ENCODE data around the gene ARHGDIA. TPM values are rescaled to one million over a fixed set of nuclear protein-coding genes. Genes with fewer than 3 reads are reported as not detected.

Gene ARHGDIA
- total RNA-seq, 2 experiments from 2014 or later, result 636 to 661 TPM

DNA sequence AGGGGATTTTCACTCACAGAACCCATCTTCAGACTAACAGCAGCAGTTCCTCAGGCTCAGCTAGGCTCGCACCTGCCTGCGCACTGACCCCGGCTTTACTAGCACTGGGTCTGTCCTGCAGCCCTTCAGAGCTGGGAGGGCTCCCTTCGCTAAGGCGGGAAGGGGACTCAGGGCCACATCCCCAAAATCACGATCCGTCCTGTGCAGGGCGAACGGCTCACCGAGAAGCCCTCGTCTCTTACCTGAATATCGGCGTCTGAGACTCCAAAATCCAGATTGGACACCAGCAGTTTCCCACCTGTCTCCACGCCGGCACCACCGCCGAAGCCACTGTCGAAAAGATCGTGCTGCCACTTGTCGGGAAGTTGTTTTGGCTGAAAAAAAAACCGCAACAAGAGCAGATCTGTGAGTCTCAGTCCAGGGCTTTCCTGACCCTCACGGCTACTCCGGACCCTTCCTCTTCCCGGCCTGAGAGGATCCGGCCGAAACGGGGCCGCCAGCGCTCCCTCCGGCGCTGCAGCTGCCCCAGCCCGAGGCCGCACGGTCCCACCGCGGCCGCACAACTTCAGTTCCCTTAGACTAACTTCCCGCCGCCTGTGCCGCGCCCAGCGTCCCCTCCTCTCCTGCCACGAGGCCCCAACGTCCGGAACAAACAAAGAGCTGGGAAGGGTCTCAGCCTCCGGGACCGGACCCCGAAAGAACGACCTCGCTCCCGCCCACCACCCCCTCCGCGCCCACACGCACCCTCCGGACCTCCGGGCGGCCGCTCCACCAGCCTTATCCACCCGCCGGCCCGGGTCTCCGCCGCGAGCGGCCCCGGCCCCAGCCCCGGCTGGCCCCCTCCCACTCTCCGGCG is 19.5 kb upstream of the ARHGDIA start:
- ChIA-PET POLR2A (interaction anchor here (0.7 to 12.3 kb wide), 10 partner anchors 11 to 188 kb away, joined by 3 to 140 read pairs (median 5); partner anchors contain the start of genes ARHGDIA, MRPL12 and SIRT7), CTCF (no interaction called here)
- Mint-ChIP-seq H3K4me1 (peaks cover 43% of the 10 kb centered on the region), H3K27me3 (no peaks in the 10 kb centered on the region), H3K4me3 (peak overlapping the region; percentile 87), H3K9me3 (no peaks in the 10 kb centered on the region), H3K27ac (peak overlapping the region; percentile 94), H3K36me3 (ENCODE audit: low read depth) (peaks cover 44% of the 10 kb centered on the region)
- DNase-seq, result peak; percentile 46

DNA sequence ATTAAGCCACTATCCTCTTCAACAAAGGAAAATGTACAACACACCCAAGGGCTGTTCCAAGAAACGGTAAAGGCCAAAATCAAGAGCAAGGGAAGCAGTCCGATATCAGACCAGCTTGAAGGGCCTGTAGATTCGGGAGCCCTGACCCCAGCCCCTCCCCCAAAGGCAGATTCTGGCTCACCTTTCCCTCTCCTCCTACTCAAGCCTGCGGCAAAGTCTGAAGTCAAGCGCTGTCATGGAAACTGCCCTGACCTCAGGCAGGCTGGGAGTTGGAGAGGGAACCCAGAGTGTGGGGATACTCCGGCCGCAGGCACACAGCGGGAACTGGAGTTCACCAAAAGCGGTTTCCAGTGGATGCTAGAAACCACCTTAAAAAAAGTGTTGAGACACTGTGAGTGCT is 18.5 kb upstream of the ARHGDIA start:
- H3K4me3 Mint-ChIP-seq, result peak overlapping the region; percentile 87
- CTCF ChIA-PET, result no interaction called here
- DNase-seq, result no peak
- peaks cover 46% of the 10 kb centered on the region for H3K4me1 Mint-ChIP-seq
- no peaks in the 10 kb centered on the region for H3K27me3 Mint-ChIP-seq
- peak overlapping the region; percentile 44 for H3K27ac Mint-ChIP-seq
- peaks cover 51% of the 10 kb centered on the region for H3K36me3 Mint-ChIP-seq (ENCODE audit: low read depth)
- H3K9me3 Mint-ChIP-seq, result no peaks in the 10 kb centered on the region
- POLR2A ChIA-PET, result interaction anchor here (0.6 to 12.3 kb wide), 5 partner anchors 10 to 38 kb away, joined by 3 to 140 read pairs (median 3); partner anchors contain the start of genes ARHGDIA and MAFG

DNA sequence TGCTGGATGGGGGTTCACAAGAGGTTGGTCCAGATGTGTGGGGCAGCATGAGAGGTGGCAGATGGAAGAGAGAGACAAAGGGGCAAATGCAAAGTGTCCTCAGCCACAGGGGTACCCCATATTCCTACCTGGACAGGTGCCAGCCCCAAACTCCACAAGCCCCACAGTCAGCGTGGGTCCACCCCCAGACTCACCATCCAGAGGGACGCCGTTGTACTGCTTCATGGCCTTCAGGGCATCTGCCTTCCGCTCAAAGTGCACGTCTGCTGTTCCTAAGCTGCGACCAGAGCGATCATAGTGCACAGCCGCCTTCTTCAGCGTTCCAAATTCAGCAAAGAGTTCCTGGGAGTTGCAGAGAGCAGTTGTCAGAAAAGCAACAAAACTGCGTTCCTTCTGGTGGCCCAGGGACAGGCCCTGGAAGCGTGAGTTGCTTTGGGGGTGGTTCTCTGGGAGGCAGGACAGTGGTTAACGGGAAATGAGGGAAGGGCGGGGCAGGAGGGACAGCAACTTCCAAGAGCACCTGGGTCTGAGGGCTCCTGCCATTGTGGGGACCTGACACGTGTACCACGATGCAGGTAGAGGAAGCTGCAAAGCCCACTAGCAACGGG is 18.0 kb upstream of the ARHGDIA start:
- H3K9me3 Mint-ChIP-seq, result no peaks in the 10 kb centered on the region
- H3K27me3 Mint-ChIP-seq, result no peaks in the 10 kb centered on the region
- H3K27ac Mint-ChIP-seq, result peak overlapping the region; percentile 68
- DNase-seq, result no peak
- ChIA-PET POLR2A (interaction anchor here (0.6 to 12.3 kb wide), 4 partner anchors 10 to 39 kb away, joined by 3 to 140 read pairs (median 4); partner anchors contain the start of genes ARHGDIA and MAFG), CTCF (no interaction called here)
- H3K4me1 Mint-ChIP-seq, result peaks cover 46% of the 10 kb centered on the region
- peaks cover 56% of the 10 kb centered on the region for H3K36me3 Mint-ChIP-seq (ENCODE audit: low read depth)
- H3K4me3 Mint-ChIP-seq, result peak overlapping the region; percentile 87

DNA sequence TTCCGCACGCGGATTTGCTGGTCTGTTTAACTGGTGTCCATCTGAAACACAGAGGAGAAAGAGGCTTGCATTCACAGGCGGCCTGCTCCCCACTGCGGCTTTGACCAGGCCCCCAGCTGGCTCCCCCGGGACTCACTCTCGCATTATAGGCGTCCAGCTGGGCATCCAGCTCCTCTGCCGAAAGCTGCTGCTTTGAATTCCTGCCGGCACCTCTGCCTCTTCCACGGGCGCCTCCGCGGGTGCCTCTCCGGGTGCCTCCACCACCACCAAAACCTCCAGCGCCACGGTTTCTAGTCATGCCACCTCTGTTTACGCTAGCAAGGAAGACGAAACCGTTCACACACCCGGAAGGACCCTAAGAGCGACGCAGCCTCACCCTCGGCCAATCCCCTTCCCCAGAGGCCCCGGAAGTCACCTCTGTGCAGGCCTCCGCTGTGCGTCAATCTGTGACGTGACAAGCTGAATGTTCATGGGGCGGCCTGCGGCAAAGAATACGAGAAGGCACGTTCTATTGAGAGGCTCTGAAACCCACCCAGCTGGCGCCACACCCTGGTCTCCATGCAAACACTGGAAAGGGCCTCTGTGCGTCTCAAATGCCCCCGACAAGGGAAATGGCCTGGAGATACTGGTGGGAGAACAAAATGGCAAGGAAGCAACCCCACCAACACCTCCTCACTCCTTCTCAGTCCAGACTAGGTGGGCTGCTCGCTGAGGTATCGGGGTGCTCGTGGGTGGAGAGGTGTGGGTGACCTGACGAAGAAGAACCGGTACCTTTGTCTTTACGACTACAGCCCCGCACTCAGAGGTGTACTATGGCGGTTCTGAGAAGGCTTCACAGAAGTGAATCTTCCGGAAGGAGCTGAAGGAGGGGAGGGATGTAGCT is 17.2 kb upstream of the ARHGDIA start:
- H3K36me3 Mint-ChIP-seq (ENCODE audit: low read depth), result peaks cover 57% of the 10 kb centered on the region
- H3K27me3 Mint-ChIP-seq, result no peaks in the 10 kb centered on the region
- ChIA-PET POLR2A (interaction anchor here (0.7 to 12.3 kb wide), 4 partner anchors 9 to 39 kb away, joined by 3 to 140 read pairs (median 4); partner anchors contain the start of genes ARHGDIA and MAFG), CTCF (no interaction called here)
- peak overlapping the region; percentile 87 for H3K4me3 Mint-ChIP-seq
- no peak for DNase-seq
- H3K27ac Mint-ChIP-seq, result peak overlapping the region; percentile 68
- H3K4me1 Mint-ChIP-seq, result peaks cover 42% of the 10 kb centered on the region
- H3K9me3 Mint-ChIP-seq, result no peaks in the 10 kb centered on the region

DNA sequence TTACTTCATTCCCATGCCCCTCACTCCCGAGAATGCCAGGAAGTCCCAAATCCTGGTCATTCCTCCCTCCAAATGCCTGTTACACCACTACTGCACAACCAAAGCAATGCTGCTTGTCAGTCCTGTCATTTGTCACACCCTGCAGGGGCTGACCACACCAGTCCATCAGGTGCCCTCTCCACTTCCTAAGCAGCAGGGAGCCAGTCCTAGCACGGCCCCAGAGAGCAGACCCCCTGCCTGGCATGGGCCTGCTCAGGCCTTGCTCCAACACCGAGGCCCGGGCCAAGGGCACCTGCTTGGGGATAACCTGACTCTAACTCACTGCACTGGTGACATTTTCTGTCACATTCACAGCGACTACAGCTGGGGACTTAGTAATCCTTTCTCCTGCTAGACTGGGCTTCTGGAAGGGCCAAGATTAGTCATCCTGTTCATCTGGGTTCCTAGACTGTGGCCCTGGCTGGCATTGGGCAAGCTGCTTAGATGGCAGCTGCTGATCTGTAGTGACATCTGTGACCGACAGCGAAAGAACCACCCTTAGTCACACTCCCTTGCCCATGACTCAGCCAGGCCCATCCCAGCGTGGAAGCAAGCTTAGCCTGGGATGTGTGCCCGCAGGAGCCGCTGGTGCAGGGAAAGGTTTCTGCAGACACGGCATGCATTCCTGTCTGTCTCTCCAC is 14.9 kb upstream of the ARHGDIA start:
- Mint-ChIP-seq H3K27ac (no peak overlapping the region), H3K9me3 (no peaks in the 10 kb centered on the region), H3K4me1 (peaks cover 33% of the 10 kb centered on the region), H3K27me3 (no peaks in the 10 kb centered on the region), H3K36me3 (ENCODE audit: low read depth) (peaks cover 65% of the 10 kb centered on the region), H3K4me3 (no peak overlapping the region)
- POLR2A ChIA-PET, result interaction anchor here (0.7 to 12.3 kb wide), 5 partner anchors 10 to 34 kb away, joined by 3 to 140 read pairs (median 4); partner anchors contain the start of gene ARHGDIA
- no peak for DNase-seq
- CTCF ChIA-PET, result no interaction called here

DNA sequence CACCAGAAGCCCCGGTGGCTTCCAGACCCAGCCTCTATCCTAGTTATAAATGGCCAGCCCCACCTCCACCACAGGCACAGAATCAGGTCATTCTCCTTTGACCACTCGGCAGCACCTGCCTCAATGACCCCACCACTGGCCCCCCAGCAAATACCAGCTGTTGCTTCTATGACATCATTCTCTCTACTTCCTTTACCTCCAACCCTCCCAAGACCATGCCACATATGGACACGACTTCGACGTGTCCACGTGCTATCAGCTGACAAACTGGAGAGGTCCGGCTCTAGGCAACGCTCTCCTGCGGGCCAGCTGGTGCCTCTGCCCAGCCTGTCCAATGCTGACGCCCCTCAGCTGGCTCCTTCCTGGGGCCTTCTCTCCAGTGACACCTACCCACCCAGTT is 14.3 kb upstream of the ARHGDIA start:
- CTCF ChIA-PET, result interaction anchor here (1.0 to 1.3 kb wide), 2 partner anchors 13 to 15 kb away, joined by 3 to 4 read pairs; no protein-coding TSS in a partner anchor
- POLR2A ChIA-PET, result interaction anchor here (1.0 to 12.3 kb wide), 4 partner anchors 13 to 411 kb away, joined by 3 to 140 read pairs (median 5); partner anchors contain the start of gene ARHGDIA
- Mint-ChIP-seq H3K27ac (no peak overlapping the region), H3K4me1 (peaks cover 32% of the 10 kb centered on the region), H3K27me3 (no peaks in the 10 kb centered on the region), H3K36me3 (ENCODE audit: low read depth) (peaks cover 63% of the 10 kb centered on the region), H3K4me3 (no peak overlapping the region), H3K9me3 (no peaks in the 10 kb centered on the region)
- DNase-seq, result no peak

DNA sequence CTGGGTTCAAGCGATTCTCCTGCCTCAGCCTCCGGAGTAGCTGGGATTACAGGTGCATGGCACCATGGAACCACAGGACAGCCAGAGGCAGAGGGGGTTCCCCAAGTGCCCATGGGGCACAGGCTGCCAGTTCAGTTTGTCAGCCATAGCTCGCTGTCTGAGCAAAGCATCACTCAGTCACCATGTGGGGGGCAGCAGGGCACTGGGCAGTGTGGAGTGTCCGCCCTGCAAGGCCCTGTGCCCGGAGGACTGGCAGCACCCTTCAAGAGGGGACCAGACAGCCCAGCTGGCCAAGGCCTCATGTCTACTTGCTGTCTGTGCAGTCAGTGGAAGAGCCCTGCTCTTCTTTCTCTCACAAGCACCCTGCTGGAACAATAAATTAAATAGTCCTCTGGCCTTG is 13.8 kb upstream of the ARHGDIA start:
- ChIA-PET POLR2A (interaction anchor here (1.0 to 12.3 kb wide), 4 partner anchors 13 to 412 kb away, joined by 3 to 140 read pairs (median 5); partner anchors contain the start of gene ARHGDIA), CTCF (interaction anchor here (1.0 to 1.3 kb wide), 2 partner anchors 12 to 15 kb away, joined by 3 to 4 read pairs; no protein-coding TSS in a partner anchor)
- Mint-ChIP-seq H3K27me3 (no peaks in the 10 kb centered on the region), H3K9me3 (no peaks in the 10 kb centered on the region), H3K4me3 (no peak overlapping the region), H3K27ac (no peak overlapping the region), H3K4me1 (peaks cover 27% of the 10 kb centered on the region), H3K36me3 (ENCODE audit: low read depth) (peaks cover 58% of the 10 kb centered on the region)
- no peak for DNase-seq

DNA sequence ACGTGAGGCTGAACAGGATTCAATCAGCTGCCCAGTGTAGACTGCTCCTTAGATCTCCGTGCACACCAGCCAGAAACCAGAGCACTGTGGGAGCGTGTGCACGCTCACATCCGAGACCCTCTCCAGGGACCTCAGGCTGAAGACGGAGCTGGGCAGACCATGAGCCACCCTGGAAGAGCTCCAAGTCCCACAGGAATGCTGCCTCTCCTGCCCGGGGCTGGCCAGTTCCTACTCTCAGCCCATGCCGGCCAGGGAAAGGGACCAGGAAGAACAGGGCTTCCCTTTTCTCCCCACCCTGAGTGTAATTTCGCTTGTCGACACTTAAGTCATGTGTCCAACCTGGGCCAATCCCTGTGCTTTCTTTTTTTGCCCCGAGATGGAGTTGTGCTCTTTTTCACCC is 13.4 kb upstream of the ARHGDIA start:
- CTCF ChIA-PET, result interaction anchor here (1.0 to 1.3 kb wide), 3 partner anchors 12 to 15 kb away, joined by 3 to 4 read pairs (median 3); no protein-coding TSS in a partner anchor
- Mint-ChIP-seq H3K27me3 (no peaks in the 10 kb centered on the region), H3K4me1 (peaks cover 25% of the 10 kb centered on the region), H3K27ac (no peak overlapping the region), H3K4me3 (no peak overlapping the region), H3K9me3 (no peaks in the 10 kb centered on the region), H3K36me3 (ENCODE audit: low read depth) (peaks cover 59% of the 10 kb centered on the region)
- POLR2A ChIA-PET, result interaction anchor here (1.0 to 12.3 kb wide), 4 partner anchors 12 to 412 kb away, joined by 3 to 140 read pairs (median 5); partner anchors contain the start of gene ARHGDIA
- DNase-seq, result no peak

DNA sequence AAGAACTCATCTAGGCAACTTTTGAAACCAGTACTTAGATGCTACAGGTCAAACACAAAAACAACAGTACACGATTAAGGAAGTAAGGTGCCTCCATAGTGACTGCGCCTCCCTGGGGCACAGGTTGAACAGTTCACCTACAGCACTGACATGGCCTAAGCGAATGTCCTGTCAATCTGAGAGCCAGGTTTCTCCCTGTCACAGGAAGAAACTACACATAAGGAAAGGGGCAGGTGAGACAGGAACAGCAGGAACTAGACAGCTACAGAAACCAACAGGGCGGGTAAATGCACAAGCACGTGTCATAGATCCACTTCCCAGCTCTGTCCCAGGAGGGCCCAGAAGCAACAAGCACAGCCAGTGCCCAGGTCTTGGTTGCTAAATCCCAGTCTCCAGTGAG is 8.0 kb upstream of the ARHGDIA start:
- Mint-ChIP-seq H3K27me3 (no peaks in the 10 kb centered on the region), H3K27ac (no peak overlapping the region), H3K4me3 (no peak overlapping the region), H3K9me3 (no peaks in the 10 kb centered on the region), H3K4me1 (no peaks in the 10 kb centered on the region), H3K36me3 (ENCODE audit: low read depth) (peaks cover 39% of the 10 kb centered on the region)
- DNase-seq, result no peak
- POLR2A ChIA-PET, result interaction anchor here (0.9 to 3.0 kb wide), 5 partner anchors 8 to 12 kb away, joined by 3 to 16 read pairs (median 3); partner anchors contain the start of genes ALYREF and ARHGDIA
- CTCF ChIA-PET, result interaction anchor here (1.5 kb wide), 1 partner anchor 227 kb away, joined by 3 read pairs; no protein-coding TSS in a partner anchor

DNA sequence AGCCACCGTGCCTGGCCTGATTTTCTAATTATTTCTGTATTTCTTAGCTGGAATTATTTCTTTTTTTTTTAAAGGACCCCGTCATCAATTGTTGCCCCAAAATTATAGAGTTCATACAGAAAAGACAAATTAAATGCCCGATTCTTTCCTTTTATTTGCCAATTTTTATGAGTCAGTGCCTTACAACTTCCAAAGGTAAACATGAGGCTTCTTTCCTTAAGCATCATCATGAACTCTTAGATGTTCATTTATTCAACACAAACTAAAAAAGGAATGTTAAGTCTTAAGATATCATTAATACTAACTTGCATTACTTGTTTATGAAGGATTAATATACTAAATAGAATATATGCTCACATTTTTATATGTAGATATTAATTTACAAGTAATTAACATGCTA is 7.2 kb upstream of the ARHGDIA start:
- Mint-ChIP-seq H3K27me3 (no peaks in the 10 kb centered on the region), H3K4me1 (peaks cover 6% of the 10 kb centered on the region), H3K27ac (no peak overlapping the region), H3K4me3 (no peak overlapping the region), H3K36me3 (ENCODE audit: low read depth) (peaks cover 38% of the 10 kb centered on the region), H3K9me3 (no peaks in the 10 kb centered on the region)
- ChIA-PET POLR2A (no interaction called here), CTCF (no interaction called here)
- DNase-seq, result no peak

DNA sequence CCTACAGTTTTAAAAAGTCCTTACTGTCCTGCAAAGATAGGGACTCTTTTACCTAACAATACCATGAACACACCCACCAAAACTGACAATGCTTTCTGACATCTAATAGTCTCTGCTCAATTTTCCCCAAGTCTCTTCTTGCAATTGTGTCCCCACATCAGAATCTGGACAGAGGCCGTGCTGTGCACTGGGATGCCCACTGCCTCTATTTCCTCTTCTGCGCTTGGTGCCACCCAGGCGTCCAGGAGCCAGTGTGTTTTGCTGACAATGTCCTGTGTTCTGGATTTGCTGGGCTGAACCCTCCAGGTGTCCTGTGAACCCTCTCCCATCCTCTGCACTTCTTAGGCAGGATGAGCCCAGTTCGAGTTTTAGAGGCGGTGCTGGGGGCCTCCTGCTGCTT is 6.4 kb upstream of the ARHGDIA start:
- no peak for DNase-seq
- no peak overlapping the region for H3K27ac Mint-ChIP-seq
- no peaks in the 10 kb centered on the region for H3K9me3 Mint-ChIP-seq
- peaks cover 40% of the 10 kb centered on the region for H3K36me3 Mint-ChIP-seq (ENCODE audit: low read depth)
- H3K4me3 Mint-ChIP-seq, result no peak overlapping the region
- H3K4me1 Mint-ChIP-seq, result peaks cover 13% of the 10 kb centered on the region
- no peaks in the 10 kb centered on the region for H3K27me3 Mint-ChIP-seq
- ChIA-PET POLR2A (interaction anchor here (2.1 kb wide), 1 partner anchor 15 kb away, joined by 6 read pairs; no protein-coding TSS in a partner anchor), CTCF (no interaction called here)
